D721Med (cell line): Measurements from ENCODE around the gene SDCCAG8.

Source experiments
- DNase-seq: peaks from one replicate; pipeline ENCODE4 v3.0.0; 2011; ENCODE audit warnings: low spot score; ENCODE audit not compliant: insufficient read length
- FAIRE-seq: peaks from 2 replicates; lab custom pipeline; 2011; peaks lifted over from hg19 to GRCh38; lab: Jason Lieb, UNC
- CTCF ChIP-seq: IDR thresholded peaks from 2 replicates; pipeline ENCODE4 v1.5.1; 2012; ENCODE audit warnings: mild to moderate bottlenecking, control low read depth; ENCODE audit not compliant: insufficient read depth; ENCODE audit errors: missing control alignments

Gene SDCCAG8

GRCh38 chr1:243261390-243261789 lies 5.5 kb downstream of the SDCCAG8 start:
- FAIRE-seq = peak; percentile 38
- no peak for DNase-seq
- TF ChIP-seq CTCF = no peak

DNA sequence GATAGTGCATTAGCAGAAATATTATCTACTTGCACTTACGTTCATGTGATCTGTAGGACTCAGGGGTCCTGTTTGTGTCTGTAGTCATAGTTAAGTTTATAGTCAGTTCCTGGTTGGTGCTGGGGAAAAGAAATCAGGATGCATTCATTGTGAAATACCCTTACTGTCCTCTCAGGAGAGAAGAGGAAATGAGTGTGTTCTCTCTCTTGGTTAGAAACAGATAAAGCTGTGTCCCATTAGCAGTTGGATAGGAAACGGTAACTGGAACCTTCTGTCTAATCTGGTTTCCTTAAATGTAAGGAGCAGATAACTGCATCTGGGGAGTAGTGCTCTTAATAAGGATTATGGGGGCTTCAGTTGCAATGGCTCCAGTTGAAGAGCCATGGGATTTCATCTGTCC lies 8.9 kb downstream of the SDCCAG8 start:
- FAIRE-seq (peak; percentile 46), DNase-seq (no peak)
- TF ChIP-seq CTCF = no peak

DNA sequence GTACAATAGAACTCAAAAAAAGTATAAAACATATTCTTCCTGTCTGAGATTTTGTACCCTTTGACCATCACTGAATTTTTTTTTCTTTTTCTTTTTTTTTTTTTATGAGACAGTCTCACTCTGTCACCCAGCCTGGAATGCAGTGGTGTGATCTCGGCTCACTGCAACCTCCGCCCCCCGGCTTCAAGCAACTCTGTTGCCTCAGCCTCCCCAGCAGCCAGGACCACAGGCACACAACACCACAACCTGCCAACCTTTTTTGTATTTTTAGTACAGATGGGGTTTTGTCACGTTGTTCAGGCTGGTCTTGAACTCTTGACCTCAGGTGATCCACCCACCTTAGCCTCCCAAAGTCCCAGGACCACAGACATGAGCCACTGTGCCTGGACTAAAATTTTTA lies 10.4 kb downstream of the SDCCAG8 start:
- FAIRE-seq (no peak), DNase-seq (no peak)
- no peak for TF ChIP-seq CTCF

- FAIRE-seq (no peak), DNase-seq (no peak)
- TF ChIP-seq CTCF = no peak
Measured at GRCh38 chr1:243267471-243267880, 11.6 kb downstream of the SDCCAG8 start.

DNA sequence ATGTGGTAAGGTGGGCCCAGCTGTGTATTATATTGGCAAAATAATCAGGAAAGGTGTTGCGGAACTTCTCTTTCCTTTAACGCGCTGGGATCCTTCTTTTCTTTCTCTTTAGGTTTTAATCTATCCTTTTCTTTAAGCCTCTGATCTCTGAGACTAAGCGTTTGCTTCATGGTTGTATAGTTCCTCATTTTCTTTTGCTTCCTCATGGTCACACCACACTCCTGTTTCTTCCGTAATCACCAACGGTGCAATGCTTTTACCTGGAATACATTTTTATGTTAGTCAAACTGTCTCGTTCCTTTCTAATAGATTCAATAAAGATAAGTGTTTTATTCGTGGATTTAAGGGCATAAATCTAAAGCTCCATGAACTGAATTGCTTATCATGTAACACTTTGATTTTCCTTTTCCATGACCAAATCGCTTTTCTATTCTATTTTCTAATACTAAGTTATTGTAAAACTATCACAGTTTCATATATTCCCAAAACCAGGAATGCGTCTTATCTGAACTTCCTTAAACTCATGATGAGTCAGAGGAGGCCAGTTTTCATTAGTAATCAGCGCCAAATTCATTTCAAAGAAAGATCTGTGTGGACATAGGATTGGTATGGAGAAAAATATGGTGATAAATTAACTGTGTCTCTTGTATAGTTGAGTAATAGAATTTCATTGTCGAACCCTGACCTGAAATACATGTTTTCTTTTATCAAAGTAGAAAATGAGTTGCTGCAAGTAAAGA lies 12.2 kb downstream of the SDCCAG8 start:
- DNase-seq (no peak), FAIRE-seq (no peak)
- no peak for TF ChIP-seq CTCF

DNA sequence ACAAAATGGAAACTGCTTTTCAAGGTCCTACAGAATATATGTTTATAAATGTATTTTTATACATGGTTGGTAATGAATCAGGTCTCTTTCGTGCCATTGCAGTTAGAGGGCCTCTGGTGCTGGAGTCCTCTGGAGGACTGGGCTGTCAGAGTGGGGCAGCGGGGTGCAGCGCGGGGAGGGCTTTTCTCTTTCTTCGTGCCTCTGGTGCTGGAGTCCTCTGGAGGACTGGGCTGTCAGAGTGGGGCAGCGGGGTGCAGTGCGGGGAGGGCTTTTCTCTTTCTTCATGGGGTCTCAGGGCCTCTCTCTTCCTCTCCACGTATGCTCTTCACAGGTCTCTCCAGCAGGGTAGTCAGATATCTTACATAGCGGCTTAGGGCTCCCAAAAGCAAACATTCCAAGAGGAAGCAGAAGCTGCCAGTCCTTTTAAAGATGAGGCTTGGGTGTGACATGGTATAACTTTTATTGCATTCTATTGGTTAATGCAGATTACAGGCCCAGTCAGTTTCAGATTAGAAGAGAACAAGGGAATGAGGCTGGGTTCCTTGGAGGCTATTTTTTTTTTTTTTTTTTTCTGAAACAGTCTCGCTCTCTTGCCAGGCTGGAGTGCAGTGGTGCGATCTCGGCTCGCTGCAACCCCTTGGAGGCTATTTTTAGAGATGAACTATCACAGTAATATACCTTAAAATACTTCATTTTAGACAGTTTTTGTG lies 13.1 kb downstream of the SDCCAG8 start:
- FAIRE-seq = no peak
- DNase-seq = no peak
- no peak for TF ChIP-seq CTCF

GRCh38 chr1:243269461-243269801 lies 13.6 kb downstream of the SDCCAG8 start:
- no peak for TF ChIP-seq CTCF
- no peak for DNase-seq
- FAIRE-seq = no peak
